ENCODE data around the gene PIGU.
"Not testable (repeated sequence)": the region's sequence is repeated elsewhere in the genome, so short reads cannot be mapped to it uniquely, and the experiment has no call there.

PIGU gene

GRCh38 chr20:34663213-34663943, 13.5 kb downstream of the PIGU start:
- no peak for DNase-seq (ENCODE audit: low spot score)

DNA sequence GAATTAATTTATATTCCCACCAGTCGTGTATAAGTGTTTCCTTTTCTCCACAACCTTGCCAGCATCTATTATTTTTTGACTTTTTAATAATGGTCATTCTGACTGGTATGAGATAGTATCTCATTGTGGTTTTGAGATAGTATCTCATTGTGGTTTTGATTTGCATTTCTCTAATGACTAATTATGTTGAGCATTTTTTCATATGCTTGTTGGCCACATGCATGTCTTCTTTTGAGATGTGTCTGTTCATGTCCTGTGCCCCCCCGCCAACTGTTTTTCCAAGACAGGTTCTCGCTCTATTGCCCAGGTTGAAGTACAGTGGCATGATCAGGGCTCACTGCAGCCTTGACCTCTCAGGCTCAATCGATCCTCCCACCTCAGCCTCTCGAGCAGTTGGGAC, 15.1 kb downstream of the PIGU start:
- DNase-seq (ENCODE audit: low spot score) = not testable (repeated sequence)

- not testable (repeated sequence) for DNase-seq (ENCODE audit: low spot score)
Measured at GRCh38 chr20:34658654-34659053, 18.2 kb downstream of the PIGU start.

DNA sequence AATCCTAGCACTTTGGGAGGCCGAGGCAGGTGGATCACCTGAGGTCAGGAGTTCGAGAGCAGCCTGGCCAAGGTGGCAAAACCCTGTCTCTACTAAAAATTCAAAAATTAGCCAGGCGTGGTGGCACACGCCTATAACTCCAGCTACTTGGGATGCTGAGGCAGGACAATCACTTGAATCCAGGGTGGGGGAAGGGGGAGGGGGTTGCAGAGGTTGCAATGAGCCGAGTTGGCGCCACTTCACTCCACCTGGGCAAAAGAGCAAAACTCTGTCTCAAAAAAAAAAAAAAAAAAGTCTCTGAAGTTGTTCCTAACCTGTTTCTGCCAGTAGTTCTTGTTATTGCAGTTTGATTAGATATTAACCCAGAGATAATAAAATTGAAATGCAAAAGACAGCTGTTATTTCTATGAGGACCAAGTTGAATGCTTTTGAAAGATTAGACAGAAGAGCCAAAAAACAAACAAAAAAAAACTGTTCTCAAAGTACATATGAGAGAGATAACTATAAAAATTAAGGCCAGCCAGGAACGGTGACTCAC, 22.6 kb downstream of the PIGU start:
- DNase-seq (ENCODE audit: low spot score) = no peak

GRCh38 chr20:34651200-34651599, 25.7 kb downstream of the PIGU start:
- no peak for DNase-seq (ENCODE audit: low spot score)

DNA sequence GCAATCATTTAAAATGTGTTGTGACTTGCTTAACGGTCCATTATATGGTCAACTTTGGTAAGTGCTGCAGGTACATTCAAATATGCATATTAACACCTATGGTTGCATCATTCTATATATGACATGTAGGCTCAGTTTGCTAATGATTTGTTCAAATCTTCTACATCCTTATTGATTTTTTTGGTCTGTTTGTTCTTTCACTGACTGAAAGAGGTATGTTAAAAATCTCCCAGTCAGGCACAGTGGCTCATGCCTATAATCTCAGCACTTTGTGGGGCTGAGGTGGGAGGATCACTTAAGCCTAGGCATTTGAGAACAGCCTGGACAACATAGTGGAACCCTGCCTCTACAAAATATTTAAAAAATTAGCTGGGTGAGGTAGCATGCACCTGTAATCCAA, 29.2 kb downstream of the PIGU start:
- no peak for DNase-seq (ENCODE audit: low spot score)

DNA sequence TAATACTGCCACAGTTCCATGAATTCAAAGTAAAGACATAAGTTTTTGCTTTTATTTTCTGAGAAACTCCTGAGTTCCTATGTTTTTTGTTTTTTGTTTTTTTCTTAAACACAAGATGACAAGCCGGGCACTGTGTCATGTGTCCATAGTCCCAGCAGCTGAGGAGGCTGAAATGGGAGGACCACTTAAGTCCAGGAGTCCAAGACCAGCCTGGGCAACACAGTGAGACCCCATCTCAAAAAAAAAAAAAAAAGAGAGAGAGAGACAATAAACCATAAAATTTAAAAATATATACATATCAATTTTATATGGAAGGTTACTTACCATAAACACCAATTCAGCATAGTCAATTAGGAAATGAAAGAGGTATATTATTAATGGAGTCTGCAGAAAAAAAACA, 31.9 kb downstream of the PIGU start:
- DNase-seq (ENCODE audit: low spot score) = no peak

GRCh38 chr20:34644345-34644744, 32.5 kb downstream of the PIGU start:
- DNase-seq (ENCODE audit: low spot score) = no peak

DNA sequence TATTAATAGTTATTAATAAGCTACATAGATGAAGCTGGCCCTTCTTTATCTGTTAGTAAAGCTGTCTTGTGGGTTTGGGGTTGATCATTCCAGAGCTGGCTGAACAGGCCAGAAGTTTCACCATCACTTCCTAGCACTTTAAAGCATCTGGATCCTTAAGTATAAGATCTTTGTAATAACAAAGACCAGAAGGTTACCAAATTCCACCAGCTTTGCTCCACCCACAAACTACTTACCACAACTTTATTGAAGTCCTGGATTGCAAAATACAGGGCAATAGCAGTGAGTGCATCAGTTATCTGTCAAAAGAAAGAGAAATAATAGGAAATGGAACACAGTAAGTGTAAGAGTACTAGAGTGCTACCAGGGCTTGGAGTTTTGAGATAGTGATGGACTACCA, 33.0 kb downstream of the PIGU start:
- no peak for DNase-seq (ENCODE audit: low spot score)

- DNase-seq (ENCODE audit: low spot score) = no peak
Measured at GRCh38 chr20:34642009-34642408, 34.9 kb downstream of the PIGU start.

- DNase-seq (ENCODE audit: low spot score) = peak; percentile 46
Measured at GRCh38 chr20:34639755-34640222, 37.1 kb downstream of the PIGU start.

GRCh38 chr20:34638532-34638931, 38.4 kb downstream of the PIGU start:
- no peak for DNase-seq (ENCODE audit: low spot score)

GRCh38 chr20:34638039-34638292, 38.9 kb downstream of the PIGU start:
- no peak for DNase-seq (ENCODE audit: low spot score)

- no peak for DNase-seq (ENCODE audit: low spot score)
Measured at GRCh38 chr20:34637245-34638038, 39.5 kb downstream of the PIGU start.

DNA sequence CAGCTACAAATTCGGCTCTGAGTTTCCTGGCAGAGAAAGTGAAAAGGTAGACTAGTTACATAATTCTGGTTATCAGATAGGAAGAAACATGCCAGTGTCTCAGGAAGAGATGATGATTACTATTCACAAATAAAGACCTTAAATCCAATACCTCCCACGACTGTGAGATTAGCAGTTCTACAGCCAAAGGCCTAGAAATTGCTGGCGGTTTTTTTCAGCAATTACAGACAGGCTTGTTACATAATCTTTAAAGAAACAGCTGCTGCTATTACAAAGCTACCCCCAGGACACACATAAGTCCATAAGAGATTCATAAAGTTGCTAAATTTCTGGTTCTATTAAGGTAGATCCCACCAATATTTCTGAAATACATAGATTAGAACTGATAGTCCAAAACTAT, 40.2 kb downstream of the PIGU start:
- no peak for DNase-seq (ENCODE audit: low spot score)

DNA sequence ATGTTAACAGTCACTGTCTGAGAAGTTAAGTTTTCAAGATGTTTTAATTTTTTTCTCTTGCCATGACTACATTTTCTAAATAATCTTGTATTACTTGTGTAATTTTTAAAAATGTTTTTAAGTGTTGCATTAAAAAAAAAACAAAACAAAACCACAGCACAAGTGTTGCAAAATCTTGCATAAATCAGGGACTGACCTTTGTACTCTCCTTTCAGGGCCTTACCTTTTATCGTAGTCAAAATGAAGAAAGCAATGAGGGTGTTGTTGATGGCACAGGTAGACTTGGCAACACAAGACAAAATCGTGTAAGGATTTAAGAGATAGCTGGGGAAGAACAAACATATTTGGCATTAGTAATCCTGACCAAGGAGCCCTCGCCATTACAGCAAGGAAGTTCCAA, 42.5 kb downstream of the PIGU start:
- DNase-seq (ENCODE audit: low spot score) = no peak

GRCh38 chr20:34632870-34633452, 43.9 kb downstream of the PIGU start:
- DNase-seq (ENCODE audit: low spot score) = no peak

DNA sequence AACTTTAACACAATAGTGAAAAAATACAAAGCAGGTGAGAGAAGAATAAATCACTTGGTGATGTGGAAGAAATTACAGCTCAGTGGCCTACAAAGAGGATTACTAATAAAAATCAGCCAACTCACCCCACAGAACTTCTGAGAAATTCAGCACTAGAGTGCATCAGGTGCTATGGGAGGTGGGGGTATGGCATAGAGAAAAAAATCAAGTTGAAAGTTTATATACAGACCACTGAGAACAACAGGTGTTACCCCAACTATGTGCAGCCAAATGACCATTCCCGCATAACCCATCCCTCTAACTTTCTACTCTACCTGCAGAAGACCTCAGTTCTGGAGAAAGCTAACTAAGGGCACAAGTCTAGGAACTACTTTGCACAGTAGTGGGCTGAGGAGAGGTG, 47.0 kb downstream of the PIGU start:
- DNase-seq (ENCODE audit: low spot score) = no peak

- no peak for DNase-seq (ENCODE audit: low spot score)
Measured at GRCh38 chr20:34629342-34629741, 47.5 kb downstream of the PIGU start.

GRCh38 chr20:34628026-34628425, 48.9 kb downstream of the PIGU start:
- no peak for DNase-seq (ENCODE audit: low spot score)

DNA sequence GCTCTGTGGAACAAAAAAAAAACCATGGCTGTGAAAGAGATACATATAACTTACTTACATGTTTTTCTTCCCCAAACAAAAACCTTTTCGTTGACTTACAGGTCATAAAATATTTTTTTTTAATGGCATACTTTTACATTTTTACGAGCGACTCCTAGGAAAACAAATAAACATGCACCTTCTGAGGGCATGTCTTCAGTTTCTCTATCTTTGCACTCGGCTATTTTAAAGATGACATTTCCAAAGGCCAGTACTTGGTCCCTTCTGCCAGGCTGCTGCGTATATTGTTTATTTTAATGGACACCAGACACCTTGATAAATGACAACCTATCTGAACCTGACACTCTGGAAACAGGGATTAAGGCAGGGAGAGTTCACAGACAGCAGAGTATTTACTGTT, 49.4 kb downstream of the PIGU start:
- no peak for DNase-seq (ENCODE audit: low spot score)

- DNase-seq (ENCODE audit: low spot score) = no peak
Measured at GRCh38 chr20:34626992-34627391, 49.9 kb downstream of the PIGU start.

DNA sequence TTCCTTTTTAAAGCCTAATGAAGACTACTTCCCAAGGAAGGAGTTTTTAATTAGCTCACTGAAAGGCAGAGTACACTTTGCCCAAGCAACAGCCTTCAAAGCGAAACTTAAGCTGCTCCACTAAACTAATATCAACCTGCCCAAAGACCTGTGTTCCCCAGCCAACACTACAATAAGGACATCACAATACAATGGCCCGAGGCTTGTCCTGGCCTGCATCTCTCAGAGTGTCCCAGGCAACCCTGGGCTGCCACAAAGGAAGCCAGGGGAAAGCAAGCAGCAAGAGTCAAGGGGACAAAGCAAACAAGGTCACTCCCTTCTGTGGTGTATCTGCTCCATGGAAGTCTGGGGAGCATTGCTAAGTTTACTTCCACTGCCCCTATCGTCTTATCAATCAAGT, 52.3 kb downstream of the PIGU start:
- DNase-seq (ENCODE audit: low spot score) = no peak

Data from SK-N-DZ (cell line).